ENCODE results near the gene FMN2.

- TF ChIP-seq REST (IDR thresholded peaks at IDR 0.05; ENCODE audit: insufficient read depth in 1 of 2, low read depth in 2 of 2, low read length in 2 of 2) = no peak
- no peak for TF ChIP-seq TAF1 (IDR thresholded peaks at IDR 0.05; ENCODE audit: borderline replicate concordance, insufficient read depth, low read length)
- no peak for TF ChIP-seq POLR2AphosphoS5 (IDR thresholded peaks at IDR 0.05; ENCODE audit: low read depth, low read length)
- no peak for TF ChIP-seq FOXP2 (optimal IDR thresholded peaks at IDR 0.05; ENCODE audit: borderline replicate concordance, extremely low read depth, extremely low read length, insufficient read depth)
Observed at GRCh38 chr1:240423246-240423924, 331.7 kb downstream of the FMN2 start.

Data from PFSK-1 (cell line).